ENCODE results near the gene HIVEP2.
A peak's percentile ranks its signal among the peaks of the same experiment; 100 is the strongest.

HIVEP2 gene

DNA sequence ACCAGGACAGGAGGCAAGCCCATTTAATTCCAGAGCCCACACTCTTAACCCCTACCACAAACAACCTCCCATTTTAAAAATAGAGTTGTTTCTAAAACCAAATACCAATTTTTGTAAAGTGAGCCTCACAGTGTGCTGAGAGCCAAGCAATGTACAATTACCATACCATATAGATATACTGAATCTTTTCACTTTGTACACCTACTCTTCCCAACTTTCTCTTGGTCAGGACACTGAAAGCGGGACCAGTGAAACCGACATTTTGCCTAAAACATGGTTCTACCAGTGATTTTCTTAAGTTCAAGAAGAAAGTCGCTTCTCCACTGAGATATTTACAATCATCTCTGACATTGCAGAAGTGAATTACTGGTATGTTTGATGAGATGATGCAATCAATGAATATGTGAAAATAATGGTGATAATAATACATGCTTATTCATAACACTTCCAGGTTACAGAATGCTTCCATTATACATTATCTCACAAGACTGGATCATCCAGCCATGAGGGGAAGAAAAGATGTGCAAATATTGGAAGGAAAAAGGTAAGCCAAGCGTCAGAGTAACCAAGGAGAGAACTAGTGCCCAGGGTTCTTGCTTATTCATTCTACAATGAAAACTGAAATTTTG, 74.1 kb downstream of the HIVEP2 start:
- Histone ChIP-seq H3K79me2 (ENCODE audit: insufficient read depth, low read depth) (peaks cover 12% of the 10 kb centered on the region; the same call in 1 of the 2 replicates), H3K27me3 (ENCODE audit: insufficient read depth, low read depth) (no peaks in the 10 kb centered on the region), H3K9ac (no peak overlapping the region), H3K4me3 (IDR thresholded peaks at IDR 0.05; ENCODE audit: insufficient read depth, low read depth, low read length) (no peak overlapping the region), H2AFZ (ENCODE audit: low read depth) (no peak overlapping the region), H3K4me2 (peak overlapping the region; percentile 33), H4K20me1 (ENCODE audit: insufficient read depth) (no peaks in the 10 kb centered on the region), H3K4me1 (ENCODE audit: low read depth, poor library complexity, severe bottlenecking) (peaks cover 61% of the 10 kb centered on the region), H3K36me3 (ENCODE audit: insufficient read depth) (no peaks in the 10 kb centered on the region), H3K27ac (no peak overlapping the region)
- TF ChIP-seq, protein P1, sequence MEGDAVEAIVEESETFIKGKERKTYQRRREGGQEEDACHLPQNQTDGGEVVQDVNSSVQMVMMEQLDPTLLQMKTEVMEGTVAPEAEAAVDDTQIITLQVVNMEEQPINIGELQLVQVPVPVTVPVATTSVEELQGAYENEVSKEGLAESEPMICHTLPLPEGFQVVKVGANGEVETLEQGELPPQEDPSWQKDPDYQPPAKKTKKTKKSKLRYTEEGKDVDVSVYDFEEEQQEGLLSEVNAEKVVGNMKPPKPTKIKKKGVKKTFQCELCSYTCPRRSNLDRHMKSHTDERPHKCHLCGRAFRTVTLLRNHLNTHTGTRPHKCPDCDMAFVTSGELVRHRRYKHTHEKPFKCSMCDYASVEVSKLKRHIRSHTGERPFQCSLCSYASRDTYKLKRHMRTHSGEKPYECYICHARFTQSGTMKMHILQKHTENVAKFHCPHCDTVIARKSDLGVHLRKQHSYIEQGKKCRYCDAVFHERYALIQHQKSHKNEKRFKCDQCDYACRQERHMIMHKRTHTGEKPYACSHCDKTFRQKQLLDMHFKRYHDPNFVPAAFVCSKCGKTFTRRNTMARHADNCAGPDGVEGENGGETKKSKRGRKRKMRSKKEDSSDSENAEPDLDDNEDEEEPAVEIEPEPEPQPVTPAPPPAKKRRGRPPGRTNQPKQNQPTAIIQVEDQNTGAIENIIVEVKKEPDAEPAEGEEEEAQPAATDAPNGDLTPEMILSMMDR (conservative IDR thresholded peaks at IDR 0.05; ENCODE audit: low read depth, low read length) = no peak

DNA sequence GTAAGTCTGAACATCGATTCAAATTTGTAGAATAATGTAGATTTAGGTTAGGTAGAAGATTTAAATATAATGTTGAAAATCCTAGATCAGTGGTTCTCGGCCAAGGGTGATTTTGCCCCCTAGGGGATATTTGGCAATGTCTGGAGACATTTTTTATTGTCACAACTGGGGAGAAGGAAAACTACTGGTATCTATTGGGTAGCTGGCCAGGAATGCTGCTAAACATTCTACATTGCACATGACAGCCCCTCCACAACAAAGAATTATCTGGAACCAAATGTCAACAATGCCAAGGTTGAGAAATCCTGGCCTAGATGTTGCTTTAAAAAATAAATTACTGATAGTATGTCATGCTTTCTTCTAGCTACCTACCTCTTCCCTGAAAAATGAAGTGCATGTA, 76.1 kb downstream of the HIVEP2 start:
- TF ChIP-seq, protein P1 (conservative IDR thresholded peaks at IDR 0.05; ENCODE audit: low read depth, low read length) = no peak
- Histone ChIP-seq H3K27ac (no peak overlapping the region), H3K4me1 (ENCODE audit: low read depth, poor library complexity, severe bottlenecking) (peaks cover 41% of the 10 kb centered on the region), H3K27me3 (ENCODE audit: insufficient read depth, low read depth) (no peaks in the 10 kb centered on the region), H4K20me1 (ENCODE audit: insufficient read depth) (no peaks in the 10 kb centered on the region), H3K9ac (no peak overlapping the region), H3K4me3 (IDR thresholded peaks at IDR 0.05; ENCODE audit: insufficient read depth, low read depth, low read length) (no peak overlapping the region), H2AFZ (ENCODE audit: low read depth) (no peak overlapping the region), H3K79me2 (ENCODE audit: insufficient read depth, low read depth) (peaks cover 12% of the 10 kb centered on the region; the same call in 1 of the 2 replicates), H3K36me3 (ENCODE audit: insufficient read depth) (no peaks in the 10 kb centered on the region), H3K4me2 (no peak overlapping the region)

GRCh38 chr6:142867988-142868812, 76.8 kb downstream of the HIVEP2 start:
- Histone ChIP-seq H3K4me3 (IDR thresholded peaks at IDR 0.05; ENCODE audit: insufficient read depth, low read depth, low read length) (no peak overlapping the region), H3K4me2 (no peak overlapping the region)

GRCh38 chr6:142867355-142867801, 77.6 kb downstream of the HIVEP2 start:
- Histone ChIP-seq H3K9ac (no peak overlapping the region), H3K4me1 (ENCODE audit: low read depth, poor library complexity, severe bottlenecking) (peaks cover 34% of the 10 kb centered on the region), H3K27me3 (ENCODE audit: insufficient read depth, low read depth) (no peaks in the 10 kb centered on the region), H3K4me2 (no peak overlapping the region), H3K36me3 (ENCODE audit: insufficient read depth) (no peaks in the 10 kb centered on the region), H2AFZ (ENCODE audit: low read depth) (no peak overlapping the region), H4K20me1 (ENCODE audit: insufficient read depth) (no peaks in the 10 kb centered on the region), H3K27ac (no peak overlapping the region), H3K79me2 (ENCODE audit: insufficient read depth, low read depth) (peaks cover 12% of the 10 kb centered on the region; the same call in 1 of the 2 replicates), H3K4me3 (IDR thresholded peaks at IDR 0.05; ENCODE audit: insufficient read depth, low read depth, low read length) (no peak overlapping the region)
- TF ChIP-seq, protein P1 (conservative IDR thresholded peaks at IDR 0.05; ENCODE audit: low read depth, low read length) = no peak

More at GRCh38 chr6:142867988-142868812, 76.8 kb downstream of the HIVEP2 start:
- H3K27me3 ChIP-seq (ENCODE audit: insufficient read depth, low read depth) = no peaks in the 10 kb centered on the region
- H4K20me1 ChIP-seq (ENCODE audit: insufficient read depth) = no peaks in the 10 kb centered on the region
- peaks cover 40% of the 10 kb centered on the region for H3K4me1 ChIP-seq (ENCODE audit: low read depth, poor library complexity, severe bottlenecking)
- no peak overlapping the region for H3K9ac ChIP-seq
- no peaks in the 10 kb centered on the region for H3K36me3 ChIP-seq (ENCODE audit: insufficient read depth)
- TF ChIP-seq, protein P1 (conservative IDR thresholded peaks at IDR 0.05; ENCODE audit: low read depth, low read length) = no peak
- H2AFZ ChIP-seq (ENCODE audit: low read depth) = no peak overlapping the region
- no peak overlapping the region for H3K27ac ChIP-seq
- peaks cover 12% of the 10 kb centered on the region; the same call in 1 of the 2 replicates for H3K79me2 ChIP-seq (ENCODE audit: insufficient read depth, low read depth)

Measured in KMS-11 (cell line).